Lung microvascular endothelial cell (primary cell): ENCODE results near the gene HNF1B. TPM values are rescaled to one million over a fixed set of nuclear protein-coding genes. Genes with fewer than 3 reads are reported as not detected.

Experiments used
- DNase-seq, 2 donors: peaks; one replicate each; pipeline versions ENCODE4 v3.0.0 to v3.0.0-alpha.2; 2010; ENCODE audit warnings: low read depth in 2 of 2
- total RNA-seq: library from RNA; depleted of rRNA; stranded (reverse); fragments of >200 nt; gene quantifications from 2 replicates; pipeline ENCODE4 v1.2.1, GENCODE V29; 2014

Gene HNF1B
- total RNA-seq, 1 donor from 2014 or later, result not detected

DNA sequence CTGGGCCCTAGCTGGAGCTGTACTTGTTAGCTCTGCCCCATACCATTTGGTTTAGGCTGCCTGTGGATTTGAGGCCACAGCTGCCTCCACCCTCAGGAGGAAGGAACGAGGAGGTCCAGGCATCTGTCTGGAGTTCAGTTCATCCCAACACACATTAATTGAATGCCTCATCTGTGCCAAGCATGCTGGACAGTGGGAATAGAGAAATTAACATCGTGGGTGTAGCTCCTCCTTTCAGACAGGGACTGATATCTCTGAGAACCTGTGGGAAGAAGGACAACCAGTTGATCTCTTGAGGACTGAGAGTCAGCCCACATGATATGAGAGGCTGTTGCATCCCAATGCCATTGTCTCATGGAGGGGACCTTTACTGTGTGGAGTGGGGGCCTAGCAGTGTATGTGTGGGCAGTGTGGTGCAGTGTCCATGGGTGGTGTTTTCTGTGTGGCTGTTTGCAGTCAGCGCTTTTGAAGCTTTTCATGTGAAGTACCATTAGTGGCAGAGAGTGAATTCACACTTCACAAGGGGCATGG is 72.2 kb downstream of the HNF1B start:
- DNase-seq, result no peak

DNA sequence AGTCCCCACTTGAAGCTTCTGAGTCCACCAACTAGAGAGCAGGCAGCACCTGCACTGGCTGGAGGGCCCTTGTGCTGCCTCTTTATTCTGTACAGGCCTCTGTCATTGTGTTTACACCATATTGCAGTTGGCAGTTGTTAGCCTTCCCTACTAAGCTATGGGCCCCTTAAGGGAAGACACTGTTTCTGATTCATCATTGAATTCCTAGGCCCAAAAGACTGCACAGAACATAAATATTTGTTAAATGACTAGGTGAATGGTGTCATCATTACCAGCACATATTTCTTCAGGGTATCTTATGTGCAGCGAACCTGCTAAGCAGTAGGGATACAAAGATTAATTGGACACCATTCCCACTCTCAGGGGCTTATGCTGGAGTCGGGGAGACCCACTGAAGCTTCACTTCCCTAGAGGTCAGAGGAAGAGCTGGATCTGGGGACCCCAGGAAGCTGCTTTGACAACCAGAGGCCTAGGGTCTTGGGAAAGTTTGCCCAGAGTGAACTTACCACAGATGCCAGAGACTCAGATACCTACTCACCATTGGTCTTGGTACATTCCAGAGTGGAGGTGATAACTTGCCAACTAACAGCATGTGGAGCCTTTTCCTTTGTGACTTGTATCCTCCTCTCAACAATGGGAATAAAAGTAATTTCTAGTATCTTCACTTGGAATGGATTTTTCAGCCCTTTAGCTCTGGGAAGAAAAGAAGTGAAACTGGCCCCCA is 72.9 kb downstream of the HNF1B start:
- peak in 1 of 2 donors; percentile 17 for DNase-seq

DNA sequence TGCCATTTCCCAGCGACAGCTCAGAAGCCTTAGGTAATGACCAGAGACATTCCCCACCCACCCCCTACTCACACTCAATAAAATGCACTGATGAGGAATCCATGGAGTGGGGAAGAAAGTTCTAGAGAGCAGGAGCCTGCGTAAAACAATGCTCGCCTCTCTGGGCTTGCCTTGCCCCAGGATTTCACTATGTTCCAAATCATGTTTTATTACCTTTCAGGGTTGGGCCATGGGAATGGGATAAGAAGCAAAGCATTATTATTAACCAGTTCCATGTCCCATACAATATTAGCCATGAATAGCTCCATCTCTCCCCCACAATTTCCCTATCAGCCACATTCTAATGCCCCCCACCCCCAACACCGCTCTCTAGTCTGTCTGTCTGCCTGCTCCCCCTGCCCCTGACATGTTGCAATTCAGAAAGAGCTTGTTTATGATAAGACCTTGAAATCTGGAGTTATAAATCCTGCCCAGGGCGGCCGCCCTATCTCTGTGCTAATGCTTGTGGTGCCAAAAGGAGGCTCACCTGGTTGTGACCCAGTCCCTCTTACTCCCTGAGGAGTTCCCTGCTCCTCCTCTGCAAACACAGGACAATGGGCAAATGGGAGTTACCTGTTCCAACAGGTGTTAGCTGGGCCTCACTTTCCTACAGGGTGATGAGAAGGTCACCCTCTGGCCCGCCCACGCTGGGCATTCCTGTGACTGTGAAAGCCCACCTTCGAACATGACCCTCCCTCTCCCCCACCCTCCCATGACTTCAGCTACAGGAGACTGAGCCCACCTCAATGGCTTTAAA is 73.6 kb downstream of the HNF1B start:
- DNase-seq, result no peak

DNA sequence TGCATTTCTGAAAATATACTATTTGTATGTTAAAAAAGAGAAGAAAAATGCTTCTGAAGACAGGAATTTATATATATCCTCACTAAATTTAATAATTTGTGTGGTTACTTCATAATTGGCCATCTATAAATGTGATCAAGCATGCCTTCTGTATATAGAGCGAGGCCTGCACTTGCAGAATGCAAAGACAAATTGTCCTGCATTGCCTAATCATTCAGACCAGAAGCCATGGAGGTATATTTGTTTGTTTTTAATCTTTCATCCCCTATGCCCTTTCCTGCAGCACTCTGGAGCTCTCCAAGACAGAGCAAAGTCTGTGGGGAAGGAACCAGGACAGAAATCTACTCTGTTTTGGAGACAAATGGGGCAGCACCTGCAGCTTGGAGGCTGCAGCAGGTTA is 77.8 kb downstream of the HNF1B start:
- no peak for DNase-seq

DNA sequence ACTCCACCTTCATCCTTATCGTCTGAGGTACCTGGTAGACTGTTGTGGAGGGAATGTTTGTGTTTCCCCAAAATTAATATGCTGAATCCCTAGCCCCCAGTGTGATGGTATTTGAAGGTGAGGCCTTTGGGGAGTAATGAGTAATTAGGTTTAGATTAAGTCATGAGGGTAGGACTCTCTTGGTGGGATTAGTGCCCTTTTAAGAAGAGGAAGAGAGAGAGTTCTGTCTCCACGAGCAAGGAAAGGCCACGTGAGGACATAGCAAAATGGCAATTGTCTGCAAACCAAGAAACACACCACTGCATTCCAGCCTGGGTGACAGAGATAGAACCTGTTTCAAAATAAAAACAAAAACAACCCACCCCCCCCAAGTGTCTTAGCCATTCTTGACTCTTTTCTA is 80.6 kb downstream of the HNF1B start:
- no peak for DNase-seq

DNA sequence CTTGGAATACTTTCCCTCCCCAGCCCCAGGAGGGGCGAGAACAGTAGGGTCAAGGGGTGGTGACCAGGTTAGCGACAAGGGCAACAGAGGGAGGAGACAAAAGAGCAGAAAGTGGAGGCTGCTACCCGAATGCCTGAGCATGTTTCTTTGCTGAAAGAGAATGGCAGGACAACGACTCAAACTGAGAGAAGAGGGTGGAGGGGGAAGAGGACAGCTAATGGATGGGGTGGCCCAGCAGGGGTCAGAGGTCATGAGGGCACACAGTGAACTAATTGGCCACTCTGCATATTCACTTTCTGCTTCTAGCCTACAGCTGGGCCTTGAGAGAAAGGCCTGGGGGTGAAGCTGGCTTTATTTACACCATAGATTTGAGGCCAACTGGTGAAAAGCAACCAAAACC is 82.5 kb downstream of the HNF1B start:
- no peak for DNase-seq

DNA sequence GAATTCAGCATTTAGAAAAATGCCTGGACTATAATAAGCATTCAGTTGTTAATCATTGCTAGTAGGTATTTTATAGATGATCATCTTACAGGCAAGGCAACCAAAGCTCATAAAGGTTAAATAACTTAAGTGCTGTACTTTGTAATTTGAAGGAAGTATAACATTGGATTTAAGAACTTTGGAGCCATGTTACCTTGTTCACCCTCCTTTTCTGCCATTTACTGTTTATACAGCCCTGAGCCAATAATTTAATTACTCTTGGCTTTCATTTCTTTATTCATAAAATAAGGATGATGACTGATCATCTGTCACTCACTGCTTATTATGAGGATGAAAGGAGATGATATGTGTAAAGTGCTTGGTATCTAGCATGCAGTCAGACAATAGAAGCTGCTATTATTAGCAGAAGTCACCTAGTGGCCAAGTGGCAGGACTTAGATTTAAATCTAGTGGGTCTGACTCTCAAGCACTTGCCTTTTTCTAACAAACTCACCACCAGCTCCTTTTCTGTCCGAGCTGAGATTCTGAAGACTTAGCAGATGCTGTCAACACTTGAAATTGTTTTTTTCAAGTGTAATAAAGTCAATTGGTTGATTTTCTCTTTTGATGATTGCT is 83.4 kb downstream of the HNF1B start:
- no peak for DNase-seq

DNA sequence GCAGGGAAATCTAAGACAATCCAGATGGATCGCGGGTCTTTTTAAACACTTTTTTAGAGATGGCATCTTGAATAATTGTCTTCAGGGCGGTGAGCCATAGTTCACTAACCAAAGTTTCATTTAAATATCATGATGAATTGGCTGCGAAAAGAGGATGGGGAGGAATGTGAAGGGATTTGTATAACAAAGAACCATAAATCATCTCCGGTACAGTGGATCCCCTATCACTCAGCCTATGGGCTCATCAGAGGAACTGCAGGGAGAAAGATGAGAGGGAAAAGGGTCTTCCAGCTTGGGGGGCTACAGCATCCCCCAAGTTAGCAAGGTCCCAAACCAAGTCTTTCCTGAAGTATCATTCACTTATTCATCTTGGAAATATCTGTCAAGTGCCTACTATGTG is 84.9 kb downstream of the HNF1B start:
- no peak for DNase-seq

DNA sequence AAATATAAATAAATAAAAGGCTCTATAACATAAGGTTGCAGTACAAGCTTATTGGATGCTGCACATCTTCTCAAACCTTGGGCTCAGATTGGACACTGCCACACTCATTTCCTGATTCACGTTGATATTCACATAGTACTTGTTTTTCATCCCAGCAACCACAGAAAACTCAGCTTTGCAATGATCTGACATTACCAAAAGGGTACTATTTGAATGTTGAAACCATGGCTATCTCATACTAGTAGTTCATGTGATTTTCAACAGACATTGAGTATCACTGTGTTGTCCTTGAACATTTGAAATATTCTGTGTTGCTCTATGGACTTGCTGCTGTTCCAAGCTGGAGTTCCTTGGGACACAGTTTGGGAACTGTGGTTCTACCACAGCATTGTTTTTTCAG is 87.7 kb downstream of the HNF1B start:
- DNase-seq, result no peak

DNA sequence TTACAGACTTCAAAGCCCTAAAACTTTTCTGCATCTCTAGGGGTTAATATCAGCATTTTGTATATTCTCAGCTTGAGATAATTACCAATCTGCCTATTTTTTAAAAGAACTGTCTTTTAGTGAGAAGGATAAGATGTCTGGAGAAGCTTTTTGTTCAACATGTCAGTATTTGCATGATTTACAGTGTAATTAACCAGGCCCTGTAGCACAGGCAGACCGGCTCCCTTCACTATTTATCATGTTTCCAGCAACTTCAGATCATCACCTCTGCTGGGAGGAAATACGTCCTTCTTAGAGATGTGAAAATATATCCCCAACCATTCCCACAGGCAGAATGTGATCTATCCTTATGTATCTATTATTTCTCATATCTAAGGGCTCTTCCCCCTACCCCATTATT is 93.0 kb downstream of the HNF1B start:
- DNase-seq, result no peak

DNA sequence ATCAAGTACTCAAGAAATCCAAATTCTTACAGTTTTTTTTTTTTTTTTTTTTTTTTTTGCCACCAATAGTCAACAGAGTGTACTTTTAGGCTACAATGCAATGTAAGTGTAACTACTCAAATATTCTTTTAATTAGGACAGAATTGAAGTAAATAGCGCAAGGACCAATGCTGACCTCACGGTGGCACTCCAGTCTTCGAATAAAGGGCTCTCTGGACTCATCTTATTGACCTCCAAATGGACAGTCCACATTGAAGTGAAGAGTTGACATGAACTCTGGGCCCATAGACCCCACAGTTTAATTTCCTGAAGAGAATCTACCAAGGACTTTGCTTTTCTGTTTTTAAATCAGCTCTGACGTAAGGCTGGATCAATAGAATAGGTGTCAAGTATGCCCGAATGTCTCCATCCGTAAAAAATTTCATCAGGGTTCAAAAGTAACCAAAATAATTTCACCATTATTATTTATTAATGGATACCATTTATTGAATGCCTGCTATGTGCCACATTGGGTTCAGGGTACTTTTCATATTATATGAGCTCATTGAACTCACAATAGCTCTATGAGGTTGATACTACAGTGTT is 94.3 kb downstream of the HNF1B start:
- peak; percentile 66 for DNase-seq

DNA sequence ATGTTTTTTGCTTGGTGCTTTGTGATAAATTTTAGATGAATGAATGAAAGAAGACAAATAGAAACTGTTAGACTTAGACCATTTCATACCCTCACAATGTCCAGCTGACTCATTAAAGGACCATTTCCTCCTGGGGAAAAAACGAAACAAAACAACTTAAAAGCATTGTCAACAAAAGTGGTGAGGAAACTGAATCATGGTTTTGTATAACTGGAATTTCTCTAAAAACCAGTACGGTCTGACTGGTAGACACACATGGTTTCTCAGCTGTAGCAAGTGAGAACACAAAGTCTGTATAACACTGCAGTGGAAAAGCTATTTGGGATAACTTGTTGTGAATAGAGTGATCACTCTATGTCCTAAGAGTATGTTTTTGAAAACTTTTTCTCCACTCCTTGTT is 96.3 kb downstream of the HNF1B start:
- peak; percentile 73 to 95 for DNase-seq

DNA sequence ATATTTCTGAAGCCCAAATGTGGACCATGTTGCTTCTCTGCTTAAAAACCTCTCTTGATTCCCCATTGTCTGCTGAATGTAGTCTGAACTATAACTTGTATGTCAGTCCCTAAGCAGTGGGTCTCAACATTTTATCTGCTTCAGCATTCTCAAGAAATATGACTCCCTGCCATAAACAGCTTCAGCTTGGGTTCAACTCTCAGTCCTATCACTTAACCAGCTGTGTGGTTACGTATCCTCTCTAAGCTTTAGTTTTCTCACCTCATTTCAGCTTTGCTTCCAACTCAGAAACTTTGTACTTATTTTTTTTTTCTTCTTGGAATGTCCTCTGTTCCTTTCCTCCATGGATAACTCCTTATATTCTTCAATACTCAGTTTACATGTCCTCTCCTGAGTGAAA is 97.0 kb downstream of the HNF1B start:
- DNase-seq, result no peak

DNA sequence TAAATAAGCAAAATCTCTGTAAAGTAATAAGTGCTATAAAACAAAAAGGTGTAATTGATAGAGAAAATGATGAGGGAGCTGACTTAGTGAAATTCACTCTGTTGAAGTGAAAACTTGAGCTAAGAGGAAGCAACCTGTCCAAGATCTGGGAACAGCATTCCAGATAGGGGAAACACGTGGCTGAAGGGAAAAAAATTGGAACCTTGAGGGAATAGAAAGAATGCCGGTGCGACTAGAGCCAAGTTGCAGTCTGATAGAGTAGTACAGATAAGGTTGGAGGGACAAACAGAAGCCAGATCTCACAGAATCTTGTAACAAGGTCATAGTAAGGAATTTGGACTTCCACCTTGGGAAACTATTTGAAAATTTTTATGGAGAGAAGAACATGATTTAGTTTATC is 101.0 kb downstream of the HNF1B start:
- DNase-seq, result peak in 1 of 2 donors; percentile 30

DNA sequence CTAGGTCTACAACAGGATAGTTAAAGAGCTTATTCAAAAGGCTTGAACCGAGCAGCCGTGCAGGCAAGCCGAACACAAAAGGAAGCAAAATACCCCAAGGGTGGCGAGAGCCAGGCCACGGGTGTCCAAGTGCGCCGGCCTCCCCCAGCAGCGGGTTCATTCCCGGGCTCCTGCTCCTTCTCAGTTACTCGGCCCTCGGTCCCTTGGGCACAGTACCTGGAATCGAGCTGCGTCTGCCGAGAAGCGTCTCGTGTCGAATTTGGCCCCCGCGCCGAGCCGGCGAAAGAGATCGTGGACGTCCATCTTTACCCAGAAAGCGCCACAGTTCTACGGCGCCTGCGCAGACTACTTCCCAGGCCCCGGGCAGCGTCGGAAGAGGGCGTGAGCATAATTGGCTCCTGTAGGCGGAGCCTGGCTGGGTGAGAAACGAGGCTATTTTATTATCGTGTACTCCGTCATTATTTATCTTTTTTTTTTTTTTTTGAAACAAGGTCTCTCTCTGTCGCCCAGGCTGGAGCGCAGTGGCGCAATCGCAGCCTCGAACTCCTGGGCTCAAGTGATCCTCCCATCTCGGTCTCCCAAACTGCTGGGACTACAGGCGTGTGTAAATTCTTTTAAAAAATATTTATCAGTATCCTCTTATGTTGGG is 101.6 kb downstream of the HNF1B start, which contains the start of gene DDX52:
TSS of gene DDX52 (minus strand) at position 329 of the 649 bp plus-strand sequence. CDS start at position 303, 26 bp downstream.
- peak; percentile 95 to 96 for DNase-seq

DNA sequence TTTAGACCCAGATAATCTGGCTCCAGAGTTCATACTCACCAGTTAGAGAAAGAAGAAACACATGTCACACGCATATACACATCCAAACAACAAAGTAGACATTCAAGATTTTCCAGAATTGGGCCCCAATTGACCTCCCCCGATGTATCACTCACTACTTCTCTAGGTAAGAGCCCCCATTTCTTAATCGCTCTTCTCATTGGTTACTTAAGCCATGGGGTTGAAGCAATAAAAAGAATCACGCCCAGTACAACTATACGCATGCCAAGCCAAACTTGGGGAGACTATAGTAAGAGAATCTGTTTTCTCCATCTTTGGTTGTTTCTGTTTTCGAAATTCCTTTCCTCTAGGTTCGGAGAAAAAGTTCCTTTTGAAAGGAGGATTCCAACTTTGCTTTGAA is 102.2 kb downstream of the HNF1B start:
- peak; percentile 26 to 48 for DNase-seq

DNA sequence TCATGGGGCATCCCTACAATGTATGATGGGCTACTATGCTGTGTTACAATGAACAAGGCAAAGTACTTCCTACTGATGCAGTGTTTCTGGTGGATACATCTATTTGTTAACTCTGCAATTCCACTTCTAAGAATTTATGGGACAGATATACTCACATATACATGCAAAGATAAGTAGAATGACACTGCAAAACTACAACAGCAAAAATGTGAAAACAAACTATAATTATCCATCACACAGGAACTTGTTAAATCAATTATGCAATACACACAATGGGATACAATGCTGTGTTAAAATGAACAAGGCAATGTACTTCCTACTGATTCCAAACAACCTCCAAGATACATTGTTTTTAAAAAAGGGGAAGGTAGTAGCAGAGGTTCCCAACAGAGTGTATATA is 104.8 kb downstream of the HNF1B start:
- DNase-seq, result peak in 1 of 2 donors; percentile 16

DNA sequence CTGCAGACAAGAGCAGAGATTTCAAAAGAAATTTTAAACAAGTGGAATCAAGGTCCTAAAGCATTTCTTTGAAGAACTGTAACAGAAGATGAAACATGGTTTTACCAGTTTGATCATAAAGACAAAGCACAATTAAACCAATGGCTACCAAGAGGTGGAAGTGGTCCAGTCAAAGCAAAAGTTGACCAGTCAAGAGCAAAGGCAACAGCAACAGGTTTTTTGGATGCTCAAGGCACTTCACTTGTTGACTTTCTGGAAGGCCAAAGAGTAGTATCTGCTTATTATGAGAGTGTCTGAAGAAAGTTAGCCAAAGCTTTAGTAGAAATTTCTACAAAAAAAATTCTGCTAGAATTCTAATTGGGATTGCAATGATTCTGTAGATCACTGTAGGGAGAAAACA is 106.9 kb downstream of the HNF1B start:
- no peak for DNase-seq
